IPS-15b (cell line): Measurements from ENCODE around the gene FRMD4A.

Experiments
- H3K27me3 ChIP-seq: one replicate; pipeline ENCODE4 v1.6.1; 2013; ENCODE audit warnings: low read length; ENCODE audit not compliant: control insufficient read depth, insufficient read depth
- H3K36me3 ChIP-seq: one replicate; pipeline ENCODE4 v1.6.1; 2013; ENCODE audit warnings: low read length; ENCODE audit not compliant: control insufficient read depth, insufficient read depth
- H3K4me1 ChIP-seq: one replicate; pipeline ENCODE4 v1.6.1; 2013; ENCODE audit warnings: mild to moderate bottlenecking, low read length; ENCODE audit not compliant: control insufficient read depth, insufficient read depth
- H3K4me3 ChIP-seq: one replicate; pipeline ENCODE4 v1.5.1; 2013; ENCODE audit warnings: low read depth, low read length
- H3K9ac ChIP-seq: one replicate; pipeline ENCODE4 v1.6.1; 2013; ENCODE audit warnings: low read depth, mild to moderate bottlenecking, low read length
- H3K9me3 ChIP-seq: one replicate; pipeline ENCODE4 v1.6.1; 2013; ENCODE audit warnings: mild to moderate bottlenecking, low read length; ENCODE audit not compliant: control insufficient read depth, insufficient read depth

Gene FRMD4A

DNA sequence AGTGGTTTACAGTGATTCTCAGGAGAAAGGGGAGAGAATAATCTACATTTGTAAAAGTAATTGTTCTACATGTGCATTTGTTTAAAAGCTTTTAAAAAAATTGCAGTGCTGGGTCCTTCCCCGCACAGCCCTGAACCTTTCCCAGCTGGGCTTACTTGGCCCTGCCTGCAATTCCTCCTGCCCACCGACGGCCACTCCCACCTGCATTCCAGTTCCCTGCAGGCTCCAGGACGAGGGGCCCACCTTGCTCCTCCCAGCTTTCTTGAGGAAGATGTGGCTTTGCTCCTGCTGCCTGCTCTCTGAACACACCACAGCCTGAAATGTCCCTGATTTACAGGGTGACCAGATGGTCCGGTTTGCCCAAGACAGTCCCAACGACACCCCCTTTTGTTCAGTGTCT, 521.3 kb downstream of the FRMD4A start:
- Histone ChIP-seq H3K36me3 (no peaks in the 10 kb centered on the region), H3K4me1 (peaks cover 11% of the 10 kb centered on the region), H3K9me3 (no peaks in the 10 kb centered on the region), H3K4me3 (no peak overlapping the region), H3K27me3 (no peaks in the 10 kb centered on the region), H3K9ac (no peak overlapping the region)

DNA sequence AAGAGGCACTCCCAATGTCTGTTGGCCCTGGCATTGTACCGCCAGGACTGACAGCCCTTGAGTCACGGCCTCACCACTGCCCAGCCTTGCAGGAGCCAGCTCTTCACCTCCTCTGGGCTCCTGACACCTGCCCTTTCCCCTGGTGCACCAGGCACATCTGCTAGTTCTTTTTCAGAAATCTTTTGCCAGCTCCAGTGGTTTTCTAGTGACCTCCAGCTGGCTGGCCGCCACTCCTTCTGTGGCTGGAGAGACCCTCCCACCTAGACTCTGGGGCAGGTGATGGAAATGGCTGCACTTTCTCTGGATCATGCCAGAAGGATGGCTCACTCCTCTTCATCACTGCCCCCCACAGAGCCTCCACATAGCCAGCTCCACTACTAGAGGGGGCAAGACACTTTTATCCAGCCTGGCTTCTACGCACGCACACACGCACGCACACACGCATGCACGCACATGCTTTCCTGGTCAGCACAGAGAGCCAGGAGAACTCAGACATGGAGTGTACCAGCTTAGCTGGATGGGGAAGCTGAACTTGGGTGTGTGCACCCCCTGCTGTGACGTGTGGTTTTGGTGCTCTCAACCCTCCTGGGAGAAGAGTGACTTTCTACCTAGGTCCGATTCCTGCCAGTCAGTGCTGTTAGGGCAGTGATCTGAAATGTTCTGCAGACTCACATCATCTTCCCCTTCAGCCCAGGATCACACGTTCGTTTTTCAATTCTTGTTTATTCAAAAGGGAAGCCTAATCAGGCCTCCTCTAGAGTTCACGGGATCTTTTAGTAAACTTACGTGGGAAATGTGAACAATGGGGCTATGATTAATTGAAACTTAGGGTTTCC, 522.0 kb downstream of the FRMD4A start:
- Histone ChIP-seq H3K4me1 (peaks cover 11% of the 10 kb centered on the region), H3K9ac (no peak overlapping the region), H3K4me3 (no peak overlapping the region), H3K9me3 (no peaks in the 10 kb centered on the region), H3K36me3 (no peaks in the 10 kb centered on the region), H3K27me3 (no peaks in the 10 kb centered on the region)

DNA sequence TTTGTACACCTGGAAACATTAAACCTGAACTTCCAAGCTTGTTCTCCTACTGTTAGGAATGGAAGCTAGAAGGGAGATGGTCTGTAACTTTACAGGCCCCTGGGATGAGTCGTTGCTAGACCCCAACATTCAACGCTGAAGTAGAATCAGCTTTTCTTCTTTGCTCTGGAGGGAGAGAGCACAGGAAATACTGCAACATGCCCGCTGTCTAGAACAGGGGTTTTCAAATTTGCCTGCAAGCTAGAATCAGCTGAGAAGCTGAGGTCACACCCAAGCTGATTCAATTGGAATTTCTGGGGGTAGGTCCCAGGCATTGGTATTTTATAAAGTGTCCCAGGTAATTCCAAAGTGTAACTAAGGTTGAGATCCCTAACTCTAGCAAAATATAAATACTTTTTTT, 524.3 kb downstream of the FRMD4A start:
- Histone ChIP-seq H3K9ac (no peak overlapping the region), H3K4me1 (peaks cover 11% of the 10 kb centered on the region), H3K27me3 (no peaks in the 10 kb centered on the region), H3K36me3 (no peaks in the 10 kb centered on the region), H3K4me3 (no peak overlapping the region), H3K9me3 (no peaks in the 10 kb centered on the region)

DNA sequence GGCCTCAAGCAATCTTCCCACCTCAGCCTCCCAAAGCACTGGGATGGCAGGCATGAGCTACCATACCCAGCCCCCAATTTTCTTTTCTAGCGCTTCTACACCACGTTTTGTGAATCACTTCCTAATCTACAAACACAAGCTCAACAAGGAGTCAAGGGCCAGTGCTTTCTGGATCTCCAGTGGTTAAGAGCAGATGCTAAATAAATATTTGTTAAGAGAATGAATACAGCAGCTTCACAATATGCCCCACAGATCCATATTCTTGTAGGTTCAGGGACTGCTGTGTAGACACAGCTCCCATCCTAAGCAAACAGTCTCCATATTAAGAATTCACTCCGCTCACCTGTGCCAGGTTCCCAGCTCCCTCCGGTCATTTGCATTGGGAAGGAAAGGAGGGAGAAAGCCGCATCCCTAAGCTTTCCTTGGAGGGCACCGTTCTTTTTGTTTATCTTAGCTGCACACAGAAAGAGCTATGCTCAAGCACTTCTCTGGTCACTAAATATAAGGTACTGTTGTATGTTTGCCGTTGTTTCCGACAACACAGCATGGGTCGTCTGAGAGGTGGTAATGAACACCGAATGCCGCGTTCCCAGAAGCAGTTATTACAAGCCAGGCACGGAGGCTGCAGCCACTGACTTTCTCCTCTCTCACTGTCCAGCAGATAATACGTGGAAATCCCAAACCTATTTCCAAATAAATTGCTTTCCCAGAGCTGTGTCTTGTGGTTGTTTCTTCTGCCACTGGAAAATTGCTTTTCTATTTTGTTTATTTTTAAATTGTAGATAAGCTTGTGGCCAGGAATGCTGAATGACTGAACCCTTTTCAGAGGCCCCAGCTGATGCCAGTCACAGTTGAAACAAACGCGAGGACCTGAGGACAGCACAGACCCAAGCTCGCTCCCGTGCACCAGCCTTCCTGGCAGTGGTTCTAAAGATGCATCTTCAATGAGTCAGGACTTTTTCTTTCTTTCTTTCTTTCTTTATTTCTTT, 526.9 kb downstream of the FRMD4A start:
- no peaks in the 10 kb centered on the region for H3K27me3 ChIP-seq
- no peak overlapping the region for H3K4me3 ChIP-seq
- H3K36me3 ChIP-seq = no peaks in the 10 kb centered on the region
- no peak overlapping the region for H3K9ac ChIP-seq
- H3K4me1 ChIP-seq = peaks cover 2% of the 10 kb centered on the region
- no peaks in the 10 kb centered on the region for H3K9me3 ChIP-seq

DNA sequence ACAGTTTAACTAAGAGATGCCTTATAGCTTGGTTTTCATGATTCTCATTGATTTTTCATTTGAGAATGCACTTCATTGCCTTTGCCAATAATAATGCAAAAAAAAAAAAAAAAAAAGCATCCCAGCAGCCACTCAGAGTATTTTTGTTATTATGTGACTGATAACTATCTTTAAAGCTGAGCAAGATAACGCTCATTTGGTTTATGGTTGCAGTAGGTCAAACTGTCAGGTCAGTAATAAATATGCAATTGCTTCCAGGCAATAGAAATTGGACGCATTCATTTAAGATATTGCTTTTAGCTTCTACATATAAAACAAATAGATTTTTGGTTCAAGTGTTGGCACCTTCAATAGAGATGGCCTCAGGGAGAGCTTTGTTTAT, 528.8 kb downstream of the FRMD4A start:
- H3K9ac ChIP-seq = no peak overlapping the region
- no peaks in the 10 kb centered on the region for H3K27me3 ChIP-seq
- no peaks in the 10 kb centered on the region for H3K4me1 ChIP-seq
- no peaks in the 10 kb centered on the region for H3K36me3 ChIP-seq
- no peaks in the 10 kb centered on the region for H3K9me3 ChIP-seq
- no peak overlapping the region for H3K4me3 ChIP-seq

DNA sequence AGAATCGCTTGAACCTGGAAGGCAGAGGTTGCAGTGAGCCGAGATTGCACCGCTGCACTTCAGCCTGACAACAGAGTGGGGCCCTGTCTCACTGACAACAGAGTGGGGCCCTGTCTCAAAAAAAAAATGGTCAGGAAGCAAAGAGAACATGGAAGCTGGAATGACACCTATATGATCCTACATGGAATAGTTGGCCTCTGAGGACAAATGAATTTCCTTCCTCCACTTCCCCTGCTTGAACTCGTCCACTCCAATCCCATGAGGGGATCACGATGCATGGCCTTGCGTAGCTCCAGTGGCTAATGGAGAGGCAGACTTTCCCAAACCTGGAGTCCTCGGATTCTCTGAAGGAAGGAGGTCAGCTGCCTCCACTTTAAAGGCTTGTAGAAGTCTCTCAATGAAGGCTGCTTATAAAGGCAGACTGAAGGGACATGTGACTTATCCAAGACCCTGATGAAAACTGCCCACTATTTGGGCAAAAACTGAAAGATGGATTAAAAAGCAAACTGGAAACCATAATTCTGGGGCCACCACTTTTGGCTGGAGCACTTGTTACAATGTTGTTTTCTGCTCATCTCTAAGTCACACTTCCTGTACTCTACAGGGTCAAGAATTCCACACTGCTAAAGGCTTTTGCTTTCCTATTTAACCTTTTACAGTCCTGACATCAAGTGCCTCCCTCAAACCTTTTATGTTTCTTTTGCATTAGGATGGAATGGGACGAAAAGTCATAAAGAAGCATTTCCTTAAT, 529.4 kb downstream of the FRMD4A start:
- no peaks in the 10 kb centered on the region for H3K4me1 ChIP-seq
- no peak overlapping the region for H3K4me3 ChIP-seq
- H3K36me3 ChIP-seq = no peaks in the 10 kb centered on the region
- H3K9me3 ChIP-seq = no peaks in the 10 kb centered on the region
- H3K9ac ChIP-seq = no peak overlapping the region
- H3K27me3 ChIP-seq = no peaks in the 10 kb centered on the region

DNA sequence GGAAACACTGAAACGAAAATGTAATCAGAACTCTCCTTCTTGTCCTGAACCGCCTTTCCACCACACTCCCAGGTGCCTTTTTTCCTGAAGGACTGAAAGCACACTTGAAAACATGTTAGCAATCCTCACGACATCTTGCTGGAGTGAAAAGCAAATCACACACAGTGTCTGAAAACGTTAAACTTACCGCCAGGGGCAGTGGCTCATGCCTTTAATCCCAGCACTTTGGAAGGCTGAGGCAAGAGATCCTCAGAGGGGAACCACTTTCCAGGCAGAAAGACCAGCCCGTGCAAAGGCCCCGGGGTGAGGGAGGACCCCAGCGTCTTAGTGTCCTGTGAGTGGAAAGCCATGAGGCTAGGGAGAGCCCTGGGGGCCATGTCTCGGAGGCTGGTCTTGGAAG, 533.6 kb downstream of the FRMD4A start:
- no peak overlapping the region for H3K4me3 ChIP-seq
- H3K9me3 ChIP-seq = no peaks in the 10 kb centered on the region
- no peaks in the 10 kb centered on the region for H3K4me1 ChIP-seq
- no peak overlapping the region for H3K9ac ChIP-seq
- H3K27me3 ChIP-seq = no peaks in the 10 kb centered on the region
- H3K36me3 ChIP-seq = no peaks in the 10 kb centered on the region

DNA sequence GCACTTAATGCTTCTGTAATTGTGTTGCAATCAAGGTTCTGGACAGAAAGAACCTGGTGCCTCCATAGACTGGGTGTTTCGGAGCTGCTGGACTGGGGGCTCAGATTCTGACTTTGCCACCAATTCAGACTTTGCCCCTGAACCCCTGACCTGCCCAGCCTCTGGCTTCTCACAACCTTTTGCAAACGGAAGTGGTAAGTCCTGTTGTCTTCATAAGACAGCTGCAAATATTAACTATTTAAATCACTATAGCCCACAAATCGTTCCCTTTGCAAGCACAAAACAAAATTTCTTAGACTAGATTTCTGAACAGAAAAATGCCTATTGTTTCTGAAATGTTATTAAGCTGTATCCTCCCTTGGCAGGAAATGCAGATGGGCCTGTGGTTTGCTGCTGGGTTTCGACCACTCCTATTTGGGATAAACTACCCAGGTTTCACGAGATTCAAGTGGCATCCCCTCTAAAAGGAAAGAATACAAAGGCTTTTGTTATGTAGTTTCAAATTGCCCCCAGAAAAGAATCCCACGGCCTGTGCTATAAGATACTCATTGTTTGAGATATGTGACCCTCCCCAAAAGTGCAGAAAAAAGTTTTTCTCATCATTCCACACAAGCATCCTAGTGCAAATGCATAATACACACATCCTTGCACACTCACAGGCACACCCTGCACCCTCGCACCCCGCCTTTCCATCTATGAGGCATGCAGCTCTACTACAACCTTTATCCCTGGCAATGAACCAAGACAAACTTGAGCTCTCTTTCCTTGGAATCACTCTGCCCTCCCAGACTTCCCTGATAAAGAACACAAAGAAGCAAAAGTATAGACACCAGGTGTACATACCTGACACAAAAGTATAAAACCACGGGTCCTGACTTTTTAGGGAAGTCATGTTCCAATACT, 534.8 kb downstream of the FRMD4A start:
- Histone ChIP-seq H3K36me3 (no peaks in the 10 kb centered on the region), H3K4me1 (no peaks in the 10 kb centered on the region), H3K9ac (no peak overlapping the region), H3K27me3 (no peaks in the 10 kb centered on the region), H3K9me3 (no peaks in the 10 kb centered on the region), H3K4me3 (no peak overlapping the region)

DNA sequence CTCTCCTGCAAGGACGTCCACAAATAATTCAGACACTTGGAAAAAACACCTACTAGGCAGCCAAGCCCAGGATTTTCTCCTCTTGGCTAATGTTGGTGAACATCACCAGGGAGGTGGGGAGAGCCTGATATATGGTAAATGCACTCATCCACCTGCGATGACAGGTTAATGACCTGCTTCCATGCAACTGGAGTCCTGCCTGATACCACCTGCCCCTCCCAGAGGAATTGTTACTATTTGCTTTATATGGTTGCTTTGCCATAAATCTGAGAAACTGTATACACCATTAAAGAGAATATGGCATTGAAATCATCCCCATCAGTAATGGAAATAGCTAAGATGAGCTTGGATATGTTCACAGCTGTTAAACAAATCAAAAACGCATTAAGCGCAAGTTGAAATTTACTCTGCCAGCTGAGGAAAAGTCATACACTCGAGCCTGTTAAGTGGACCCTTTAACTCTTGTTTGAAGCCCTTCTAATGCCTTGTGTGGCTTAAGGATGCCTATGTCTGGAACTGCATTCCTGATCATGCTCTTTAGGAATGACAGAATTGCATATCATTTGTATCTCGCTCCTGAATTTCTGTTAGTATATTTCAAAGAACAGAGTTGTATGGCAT, 535.6 kb downstream of the FRMD4A start:
- no peaks in the 10 kb centered on the region for H3K9me3 ChIP-seq
- no peak overlapping the region for H3K4me3 ChIP-seq
- no peaks in the 10 kb centered on the region for H3K27me3 ChIP-seq
- no peak overlapping the region for H3K9ac ChIP-seq
- H3K36me3 ChIP-seq = no peaks in the 10 kb centered on the region
- H3K4me1 ChIP-seq = no peaks in the 10 kb centered on the region

DNA sequence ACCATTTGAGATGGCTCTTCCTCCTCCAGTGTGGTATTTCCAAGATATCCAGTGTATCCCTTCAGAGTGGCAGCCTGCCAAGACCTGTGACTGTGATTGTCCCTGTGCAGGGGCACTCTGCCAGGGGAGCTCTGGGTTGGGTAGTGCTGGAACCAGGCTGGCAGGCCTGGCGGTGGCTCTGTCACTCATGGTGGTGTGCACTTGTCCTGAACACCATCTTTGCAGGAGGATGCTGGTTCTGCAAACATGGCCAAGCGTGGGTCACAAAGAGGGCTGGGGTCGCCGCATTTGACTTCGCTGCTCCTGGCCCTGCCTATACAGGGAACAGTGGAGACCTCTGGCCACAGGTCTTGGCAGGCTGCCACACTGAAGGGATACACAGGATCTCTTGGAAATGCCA, 538.7 kb downstream of the FRMD4A start:
- Histone ChIP-seq H3K36me3 (no peaks in the 10 kb centered on the region), H3K9ac (no peak overlapping the region), H3K27me3 (no peaks in the 10 kb centered on the region), H3K4me1 (no peaks in the 10 kb centered on the region), H3K4me3 (no peak overlapping the region), H3K9me3 (no peaks in the 10 kb centered on the region)
